Fibroblast of lung (primary cell): Measurements from ENCODE around the gene NEU3. TPM values are rescaled to one million over a fixed set of nuclear protein-coding genes. Genes with fewer than 3 reads are reported as not detected.

Experiments used
- DNase-seq, 2 donors: peaks; one replicate each; pipeline versions ENCODE4 v3.0.0 to v3.0.0-alpha.2; 2010; ENCODE audit warnings: low read depth in 2 of 2
- H2AFZ ChIP-seq: 2 replicates; pipeline ENCODE4 v1.5.1; 2012; ENCODE audit warnings: low read length, control low read depth, inconsistent platforms
- H3K27ac ChIP-seq: 2 replicates; pipeline ENCODE4 v1.5.1; 2011; ENCODE audit warnings: low read length, control low read depth; ENCODE audit not compliant: insufficient read depth
- H3K27me3 ChIP-seq: 2 replicates; pipeline ENCODE4 v1.5.1; 2011; ENCODE audit warnings: mild to moderate bottlenecking, low read length; ENCODE audit not compliant: control insufficient read depth, insufficient read depth
- H3K36me3 ChIP-seq: 2 replicates; pipeline ENCODE4 v1.5.1; 2011; ENCODE audit warnings: low read length; ENCODE audit not compliant: control insufficient read depth, insufficient read depth
- H3K4me1 ChIP-seq: 2 replicates; pipeline ENCODE4 v1.5.1; 2011; ENCODE audit warnings: low read length; ENCODE audit not compliant: control insufficient read depth, insufficient read depth; ENCODE audit errors: extremely low read depth
- H3K4me2 ChIP-seq: 2 replicates; pipeline ENCODE4 v1.5.1; 2011; ENCODE audit warnings: low read length, control low read depth; ENCODE audit not compliant: insufficient read depth; ENCODE audit errors: extremely low read depth
- H3K4me3 ChIP-seq, 4 experiments: fragments of 200-600 bp in 1 of 4; sonication (generic) in 1 of 4; replicated peaks in 1 of 4; 2 replicates each; pipeline ENCODE4 v1.5.1; 2011 to 2016; ENCODE audit warnings: low read length in 4 of 4, low read depth in 3 of 4, mild to moderate bottlenecking in 3 of 4, control low read depth in 2 of 4, inconsistent platforms in 1 of 4, mixed read lengths in 1 of 4; ENCODE audit not compliant: insufficient read depth in 1 of 4; ENCODE audit errors: control extremely low read depth in 1 of 4
- H3K79me2 ChIP-seq: 2 replicates; pipeline ENCODE4 v1.5.1; 2012; ENCODE audit warnings: mild to moderate bottlenecking, low read length, inconsistent platforms; ENCODE audit not compliant: control insufficient read depth, insufficient read depth
- H3K9ac ChIP-seq: 2 replicates; pipeline ENCODE4 v1.5.1; 2011; ENCODE audit warnings: mild to moderate bottlenecking, low read length, control low read depth; ENCODE audit not compliant: insufficient read depth
- H3K9me3 ChIP-seq: 2 replicates; pipeline ENCODE4 v1.5.1; 2012; ENCODE audit warnings: low read depth, low read length; ENCODE audit not compliant: control insufficient read depth, insufficient read depth
- H4K20me1 ChIP-seq: 2 replicates; pipeline ENCODE4 v1.5.1; 2011; ENCODE audit warnings: low read length; ENCODE audit not compliant: control insufficient read depth, insufficient read depth; ENCODE audit errors: extremely low read depth
- CTCF ChIP-seq, 2 donors: IDR thresholded peaks in 1 of 2; conservative IDR thresholded peaks in 1 of 2; 1 replicate in 1 of 2; 2 replicates in 1 of 2; pipeline ENCODE4 v1.5.1; 2011 to 2012; ENCODE audit warnings: low read length in 2 of 2, control low read depth in 1 of 2, inconsistent platforms in 1 of 2, low read depth in 1 of 2, mild to moderate bottlenecking in 1 of 2
- EZH2 ChIP-seq: IDR thresholded peaks from 2 replicates; pipeline ENCODE4 v1.5.1; 2012; ENCODE audit warnings: low read length, control low read depth, mild to moderate bottlenecking; ENCODE audit errors: missing control alignments
- polyA minus RNA-seq: library from RNA; depleted of rRNA, polyadenylated mRNA; stranded (reverse); fragments of >200 nt; gene quantifications from 2 replicates; pipeline ENCODE4 v1.2.3, GENCODE V29; 2011; ENCODE audit warnings: low replicate concordance
- polyA plus RNA-seq, 2 donors: library from polyadenylated mRNA; depleted of rRNA in 1 of 2; stranded (reverse) in 1 of 2; unstranded in 1 of 2; fragments of >200 nt; gene quantifications; 2 replicates each; pipeline ENCODE4 v1.2.1, GENCODE V29; 2011 to 2012; ENCODE audit warnings: missing spikeins in 1 of 2
- total RNA-seq: library from RNA; depleted of rRNA; stranded (reverse); fragments of >200 nt; gene quantifications from 2 replicates; pipeline ENCODE4 v1.2.1, GENCODE V29; 2014

The NEU3 gene
- total RNA-seq, result 6.2 and 6.6 TPM in 2 replicates
- polyA plus RNA-seq, result 4.6 and 5.0 TPM in 2 replicates
- 3.0 and 3.3 TPM in 2 replicates for polyA plus RNA-seq (2012)
- 7.5 and 8.2 TPM in 2 replicates for polyA minus RNA-seq

- Histone ChIP-seq H4K20me1 (no peaks in the 10 kb centered on the region), H3K4me1 (no peaks in the 10 kb centered on the region), H3K9ac (peak within 1 kb of the TSS; percentile 74), H3K36me3 (no peaks in the 10 kb centered on the region), H2AFZ (peak within 1 kb of the TSS; percentile 79), H3K4me2 (peak within 1 kb of the TSS; percentile 93), H3K9me3 (no peaks in the 10 kb centered on the region), H3K27me3 (no peaks in the 10 kb centered on the region), H3K79me2 (no peaks in the 10 kb centered on the region), H3K4me3 (peak within 1 kb of the TSS; percentile 79 to 88 (median 83)), H3K27ac (peak within 1 kb of the TSS; percentile 66)
- TF ChIP-seq EZH2, result no peak
- DNase-seq, result peak; percentile 75 to 79
These were observed at the start of gene NEU3 for GRCh38 chr11:74988541-74989259. Gene NEU3 (plus strand): TSS chr11:74988933. CDS start chr11:74989061, 128 bp downstream.

GRCh38 chr11:74941492-74941891 is 47.2 kb upstream of the NEU3 start:
- no peaks in the 10 kb centered on the region for H3K79me2 ChIP-seq
- no peaks in the 10 kb centered on the region for H3K27me3 ChIP-seq
- no peak overlapping the region for H3K4me3 ChIP-seq
- H3K9ac ChIP-seq, result no peak overlapping the region
- peaks cover 15% of the 10 kb centered on the region for H3K4me1 ChIP-seq
- no peaks in the 10 kb centered on the region for H3K9me3 ChIP-seq
- no peak for DNase-seq
- TF ChIP-seq CTCF (conservative IDR thresholded peaks at IDR 0.05 in 1 of 2, IDR thresholded peaks at IDR 0.05 in 1 of 2; ENCODE audit: low read depth in 1 of 2, low read length in 2 of 2) (no peak), EZH2 (no peak)
- H3K4me2 ChIP-seq, result no peak overlapping the region
- no peak overlapping the region for H3K27ac ChIP-seq
- no peak overlapping the region for H2AFZ ChIP-seq
- H4K20me1 ChIP-seq, result peaks cover 2% of the 10 kb centered on the region
- H3K36me3 ChIP-seq, result peaks cover 2% of the 10 kb centered on the region

GRCh38 chr11:74942073-74942759 is 46.5 kb upstream of the NEU3 start:
- peaks cover 2% of the 10 kb centered on the region for H3K36me3 ChIP-seq
- H3K4me2 ChIP-seq, result no peak overlapping the region
- H3K9ac ChIP-seq, result no peak overlapping the region
- H2AFZ ChIP-seq, result no peak overlapping the region
- H3K4me3 ChIP-seq, result no peak overlapping the region
- TF ChIP-seq CTCF (conservative IDR thresholded peaks at IDR 0.05 in 1 of 2, IDR thresholded peaks at IDR 0.05 in 1 of 2; ENCODE audit: low read depth in 1 of 2, low read length in 2 of 2), result no peak
- no peak for TF ChIP-seq EZH2
- peak overlapping the region; percentile 74 for H3K27ac ChIP-seq
- no peak for DNase-seq
- peaks cover 15% of the 10 kb centered on the region for H3K4me1 ChIP-seq
- peaks cover 2% of the 10 kb centered on the region for H4K20me1 ChIP-seq
- H3K27me3 ChIP-seq, result no peaks in the 10 kb centered on the region
- no peaks in the 10 kb centered on the region for H3K79me2 ChIP-seq
- no peaks in the 10 kb centered on the region for H3K9me3 ChIP-seq
